Measurements from ENCODE around the gene AGAP3.

AGAP3 gene

DNA sequence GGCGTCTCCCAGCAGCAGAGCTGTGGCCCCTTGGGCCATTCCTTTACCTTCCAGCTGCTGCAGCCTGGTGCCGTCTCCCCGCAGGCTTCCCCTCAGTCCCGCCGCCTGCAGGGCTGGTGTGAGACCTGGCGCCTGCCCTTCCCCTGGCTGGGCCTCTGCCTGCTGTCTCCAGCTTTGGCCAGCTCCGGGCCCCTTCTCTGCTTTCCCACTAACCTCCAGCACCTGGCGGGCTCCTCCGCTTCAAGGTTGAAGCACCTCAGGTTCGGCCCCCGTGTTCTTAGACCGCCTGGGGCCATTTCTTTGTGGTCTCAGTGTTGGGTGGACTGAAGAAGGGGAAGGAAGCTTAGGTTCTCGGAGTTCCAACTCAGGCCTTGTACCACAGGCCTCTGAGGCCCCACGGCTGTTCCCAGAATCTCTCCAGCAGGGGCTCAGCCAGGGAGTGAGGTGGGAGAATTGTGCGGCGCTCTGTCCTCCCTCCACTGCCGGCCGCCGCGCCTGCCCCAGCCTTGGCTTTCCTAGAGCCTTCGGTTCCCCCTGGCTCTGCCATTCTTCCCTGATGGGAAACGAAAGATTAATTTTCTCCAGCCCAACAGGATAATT, 50.9 kb downstream of the AGAP3 start:
- no peak for DNase-seq (ENCODE audit: low read depth)

DNA sequence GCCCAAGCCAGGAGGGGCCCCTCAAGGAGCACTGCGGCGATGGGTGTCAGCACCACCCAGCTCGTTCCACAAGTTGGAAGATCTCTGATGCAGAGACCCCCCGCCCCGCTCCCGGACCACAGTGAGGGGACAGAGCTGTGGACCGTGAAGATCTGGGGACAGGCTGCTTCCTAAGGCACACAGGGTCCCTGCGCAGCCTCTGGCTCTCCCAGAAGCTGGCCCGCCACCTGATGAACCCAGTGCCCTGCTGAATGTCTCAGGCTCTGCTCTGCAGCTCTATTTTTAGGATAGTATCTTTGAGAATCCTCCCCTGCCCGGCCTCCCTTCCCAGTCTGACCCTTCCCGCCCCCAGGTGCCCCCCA, 51.5 kb downstream of the AGAP3 start:
- no peak for DNase-seq (ENCODE audit: low read depth)

DNA sequence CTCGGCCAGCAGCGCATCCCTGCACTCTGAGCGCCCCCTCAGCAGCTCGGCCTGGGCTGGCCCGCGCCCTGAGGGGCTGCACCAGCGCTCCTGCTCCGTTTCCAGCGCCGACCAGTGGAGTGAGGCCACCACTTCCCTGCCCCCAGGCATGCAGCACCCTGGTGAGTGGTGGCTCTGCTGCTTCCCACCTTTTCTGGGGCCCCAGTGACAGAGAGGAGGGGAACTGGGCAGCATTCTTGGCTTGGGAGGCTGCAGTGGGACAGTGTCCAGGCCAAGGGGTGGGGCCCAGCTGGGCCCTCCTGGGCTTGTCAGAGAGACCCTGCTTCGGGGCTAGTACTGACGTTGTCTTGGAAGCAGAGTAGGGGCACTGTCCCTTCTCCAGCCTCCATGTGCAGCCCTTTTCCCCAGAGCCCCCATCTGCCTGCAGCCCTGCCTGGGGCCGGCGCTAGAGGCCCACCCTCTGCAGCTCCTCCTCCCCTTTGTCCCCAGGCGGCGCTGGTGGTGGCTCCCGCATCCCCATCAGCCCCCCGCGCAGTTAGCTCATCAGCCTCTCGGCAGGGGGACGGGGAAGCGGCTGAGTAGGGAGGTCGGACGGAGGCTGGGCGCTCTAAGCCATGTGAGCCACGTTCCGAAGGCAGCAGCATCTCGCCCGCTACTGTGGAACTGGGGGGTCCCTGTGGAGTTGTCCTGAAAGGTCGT, 52.0 kb downstream of the AGAP3 start:
- DNase-seq (ENCODE audit: low read depth) = no peak

DNA sequence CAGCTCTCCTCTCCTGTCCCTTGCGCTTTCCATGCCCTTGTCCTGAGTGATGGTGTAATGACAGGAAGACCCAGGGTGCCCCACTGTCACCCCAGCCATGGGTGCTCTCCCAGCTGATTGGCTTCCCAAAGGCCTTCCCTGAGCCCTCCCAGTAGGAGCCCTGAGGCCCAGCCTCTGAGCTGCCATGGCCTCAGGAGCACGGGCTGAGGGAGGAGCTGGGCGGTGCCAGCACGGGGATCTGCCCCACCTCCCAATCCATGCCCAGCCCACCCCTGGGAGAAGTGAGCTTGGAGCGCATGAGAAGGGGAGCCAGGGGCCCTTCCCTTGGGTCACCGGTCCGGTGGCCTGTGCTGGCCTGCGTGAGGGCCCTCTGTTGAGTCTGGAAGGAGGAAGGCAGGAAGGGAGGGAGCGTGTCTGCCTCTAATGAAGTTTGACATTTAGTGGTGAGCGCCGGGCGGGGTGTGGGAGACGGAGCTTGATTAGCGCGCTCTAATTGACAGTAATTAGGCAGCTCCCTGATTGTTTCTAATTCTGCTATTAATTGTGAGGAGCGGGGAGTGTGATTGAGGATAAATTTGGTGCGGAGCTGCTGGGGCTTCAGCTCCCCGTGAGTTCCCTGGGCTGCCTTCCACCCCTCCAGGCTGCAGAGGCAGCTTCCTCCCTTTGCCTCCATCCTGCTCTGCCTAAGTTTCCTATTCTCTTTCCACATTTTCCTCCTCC, 53.0 kb downstream of the AGAP3 start:
- no peak for DNase-seq (ENCODE audit: low read depth)

DNA sequence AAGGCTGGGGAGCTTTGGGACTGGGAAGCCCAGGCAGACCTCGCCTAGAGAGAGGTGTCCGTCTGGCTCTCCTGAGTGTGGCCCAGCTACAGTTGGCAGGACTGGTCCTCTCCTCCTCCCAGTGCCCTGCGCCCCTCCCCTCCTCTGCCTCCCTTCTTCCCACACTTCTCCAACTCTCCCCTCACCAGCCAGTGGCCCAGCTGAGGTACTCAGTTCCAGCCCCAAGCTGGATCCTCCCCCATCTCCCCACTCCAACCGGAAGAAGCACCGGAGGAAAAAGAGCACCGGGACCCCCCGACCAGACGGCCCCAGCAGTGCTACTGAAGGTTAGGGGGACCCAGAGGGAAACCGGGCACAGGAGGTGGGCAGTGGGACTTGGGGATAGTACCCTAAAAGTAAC, 53.5 kb downstream of the AGAP3 start:
- no peak for DNase-seq (ENCODE audit: low read depth)

DNA sequence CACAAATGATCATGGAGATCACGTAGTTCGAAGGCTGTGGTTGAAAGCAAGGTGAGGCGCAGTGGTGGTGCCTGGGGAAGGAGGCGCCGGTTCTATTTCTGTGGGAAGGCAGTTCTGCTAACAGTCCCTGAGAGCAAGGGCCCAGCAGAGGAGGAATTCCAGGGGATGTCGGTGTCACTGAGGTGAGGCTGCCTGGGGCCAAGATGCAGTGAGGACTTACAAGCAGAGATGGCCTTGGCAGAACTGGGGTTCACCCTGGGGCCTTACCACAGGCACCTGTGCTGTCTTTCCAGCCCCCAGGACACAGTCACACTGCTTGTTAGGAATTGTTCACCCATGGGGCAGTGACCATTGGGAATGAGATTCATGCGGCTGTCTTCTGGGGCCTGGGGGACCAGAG, 54.6 kb downstream of the AGAP3 start:
- no peak for DNase-seq (ENCODE audit: low read depth)

DNA sequence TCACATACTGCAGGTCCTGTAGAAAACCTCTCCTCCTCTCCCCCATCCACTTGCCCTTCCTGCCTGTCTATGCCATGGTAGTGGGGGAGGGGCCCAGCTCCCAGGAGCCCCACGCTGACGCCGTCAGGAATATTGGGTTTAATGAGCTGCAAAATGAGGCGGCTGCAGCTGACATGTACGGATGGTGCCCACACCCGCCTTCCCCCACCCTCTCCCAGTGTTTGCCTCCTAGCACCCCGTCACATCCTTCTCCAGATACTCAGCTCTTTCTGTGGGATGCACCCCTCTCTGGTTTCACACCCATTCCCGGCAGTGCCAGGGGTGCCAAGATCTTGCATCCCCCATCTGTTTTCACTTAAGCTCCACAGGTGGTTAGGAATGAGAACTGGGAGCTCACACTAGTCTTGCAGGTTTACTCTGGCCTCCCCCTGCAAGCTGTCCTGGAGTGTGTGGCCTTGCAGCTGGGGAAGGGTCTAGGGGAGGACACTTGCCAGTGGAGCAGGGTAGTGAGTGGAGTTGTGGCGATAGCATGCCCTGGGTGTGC, 55.1 kb downstream of the AGAP3 start:
- DNase-seq (ENCODE audit: low read depth) = no peak

DNA sequence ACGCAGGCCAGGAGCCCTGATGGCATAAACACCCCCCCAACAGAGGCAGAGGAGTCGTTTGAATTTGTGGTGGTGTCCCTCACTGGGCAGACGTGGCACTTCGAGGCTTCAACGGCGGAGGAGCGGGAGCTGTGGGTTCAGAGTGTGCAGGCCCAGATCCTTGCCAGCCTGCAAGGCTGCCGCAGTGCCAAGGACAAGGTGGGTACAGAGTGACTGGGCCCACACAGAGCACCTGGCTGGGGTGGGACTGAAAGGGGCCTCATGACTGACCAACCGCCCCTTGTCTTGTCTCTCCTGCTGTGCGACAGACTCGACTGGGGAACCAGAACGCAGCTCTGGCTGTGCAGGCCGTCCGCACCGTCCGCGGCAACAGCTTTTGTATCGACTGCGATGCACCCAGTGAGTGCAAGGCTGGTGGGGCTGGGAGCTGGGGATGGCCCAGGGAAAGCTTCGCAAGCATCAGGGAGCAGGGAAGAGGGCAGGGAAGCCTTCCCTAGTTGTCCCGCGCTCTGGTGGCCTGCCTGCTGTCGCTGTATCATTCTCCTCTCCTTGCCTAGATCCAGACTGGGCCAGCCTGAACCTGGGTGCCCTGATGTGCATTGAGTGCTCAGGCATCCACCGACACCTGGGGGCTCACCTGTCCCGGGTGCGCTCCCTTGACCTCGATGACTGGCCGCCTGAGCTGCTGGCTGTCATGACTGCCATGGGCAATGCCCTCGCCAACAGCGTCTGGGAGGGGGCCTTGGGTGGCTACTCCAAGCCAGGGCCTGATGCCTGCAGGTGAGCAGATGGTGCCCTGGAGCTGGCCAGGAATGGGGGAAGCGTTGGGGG, 55.8 kb downstream of the AGAP3 start:
- DNase-seq (ENCODE audit: low read depth) = no peak

DNA sequence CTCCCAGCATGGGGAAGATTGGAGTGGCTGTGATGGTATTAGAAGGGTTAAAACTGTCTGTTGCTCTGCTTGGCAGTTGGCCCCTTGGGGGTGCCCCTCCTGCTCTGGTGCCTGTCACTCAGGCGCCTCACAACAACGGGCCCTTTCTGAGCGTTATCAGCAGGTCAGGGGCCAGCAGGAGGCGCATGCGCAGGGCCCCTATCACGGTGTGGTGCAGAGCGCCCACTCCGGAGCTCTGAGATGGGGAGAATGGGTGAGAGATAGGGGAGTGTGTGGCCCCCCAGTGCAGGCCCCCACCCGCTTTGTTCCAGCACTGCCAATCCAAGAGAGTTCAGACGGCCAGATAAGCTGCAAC, 56.4 kb downstream of the AGAP3 start:
- no peak for DNase-seq (ENCODE audit: low read depth)

DNA sequence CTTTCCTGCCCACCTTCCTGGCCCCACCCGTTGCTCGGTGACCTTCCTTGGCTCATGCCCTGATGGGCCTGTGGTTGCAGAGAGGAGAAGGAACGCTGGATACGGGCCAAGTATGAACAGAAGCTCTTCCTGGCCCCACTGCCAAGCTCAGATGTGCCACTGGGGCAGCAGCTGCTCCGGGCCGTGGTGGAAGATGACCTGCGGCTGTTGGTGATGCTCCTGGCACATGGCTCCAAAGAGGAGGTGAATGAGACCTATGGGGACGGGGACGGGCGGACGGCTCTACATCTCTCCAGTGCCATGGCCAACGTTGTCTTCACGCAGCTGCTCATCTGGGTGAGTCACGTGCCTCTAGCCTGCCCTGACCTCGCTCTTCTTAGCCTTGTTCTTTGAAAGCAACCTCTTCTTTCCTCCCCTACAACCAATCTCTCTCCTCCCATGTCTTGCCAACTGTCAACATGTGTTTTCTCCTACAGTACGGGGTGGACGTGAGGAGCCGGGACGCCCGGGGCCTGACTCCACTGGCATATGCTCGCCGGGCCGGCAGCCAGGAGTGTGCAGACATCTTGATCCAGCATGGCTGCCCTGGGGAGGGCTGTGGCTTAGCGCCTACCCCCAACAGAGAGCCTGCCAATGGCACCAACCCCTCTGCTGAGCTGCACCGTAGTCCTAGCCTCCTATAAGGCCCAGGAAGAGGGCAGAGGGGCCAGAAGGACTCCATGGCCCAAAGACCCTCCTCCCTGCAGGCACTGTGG, 57.2 kb downstream of the AGAP3 start:
- no peak for DNase-seq (ENCODE audit: low read depth)

DNA sequence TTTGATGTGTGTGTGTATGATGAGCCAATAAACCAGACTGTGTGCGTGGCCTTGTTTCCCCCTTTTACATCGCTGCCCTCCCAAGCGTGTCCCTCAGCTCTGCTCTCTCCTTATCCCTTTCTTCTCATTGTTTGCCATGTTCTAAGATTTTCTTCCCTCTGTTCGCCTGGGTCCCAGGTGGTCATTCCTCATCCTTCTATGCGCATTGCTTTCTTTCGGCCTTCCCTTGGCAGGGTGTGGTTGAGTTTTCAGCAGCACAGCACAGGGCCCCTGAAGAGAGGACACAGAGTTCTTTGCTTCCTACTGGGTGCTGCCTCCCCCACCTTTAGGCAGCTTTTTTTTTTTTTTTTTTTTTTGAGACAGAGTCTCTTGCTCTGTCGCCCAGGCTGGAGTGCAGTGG, 58.1 kb downstream of the AGAP3 start:
- DNase-seq (ENCODE audit: low read depth) = no peak

DNA sequence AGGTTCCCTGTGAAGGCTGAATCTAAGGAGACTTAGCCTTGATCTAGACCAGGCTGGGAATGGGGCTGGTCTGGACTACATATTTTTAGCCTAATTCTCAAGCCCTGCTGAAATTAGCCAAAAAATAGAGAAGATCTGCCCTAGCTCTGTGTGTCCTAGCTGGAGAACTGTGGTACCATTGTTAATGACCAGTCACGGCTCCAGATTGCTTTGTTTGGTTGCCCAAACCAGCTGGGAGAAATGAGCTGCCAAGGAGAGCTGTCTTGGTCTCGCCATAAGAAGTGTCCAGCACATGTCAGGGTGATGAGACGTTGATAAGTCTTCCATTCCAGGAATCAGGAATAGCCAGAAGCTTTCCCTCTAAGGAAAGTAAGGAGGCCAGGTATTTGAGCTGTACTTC, 60.5 kb downstream of the AGAP3 start:
- DNase-seq (ENCODE audit: low read depth) = no peak

DNA sequence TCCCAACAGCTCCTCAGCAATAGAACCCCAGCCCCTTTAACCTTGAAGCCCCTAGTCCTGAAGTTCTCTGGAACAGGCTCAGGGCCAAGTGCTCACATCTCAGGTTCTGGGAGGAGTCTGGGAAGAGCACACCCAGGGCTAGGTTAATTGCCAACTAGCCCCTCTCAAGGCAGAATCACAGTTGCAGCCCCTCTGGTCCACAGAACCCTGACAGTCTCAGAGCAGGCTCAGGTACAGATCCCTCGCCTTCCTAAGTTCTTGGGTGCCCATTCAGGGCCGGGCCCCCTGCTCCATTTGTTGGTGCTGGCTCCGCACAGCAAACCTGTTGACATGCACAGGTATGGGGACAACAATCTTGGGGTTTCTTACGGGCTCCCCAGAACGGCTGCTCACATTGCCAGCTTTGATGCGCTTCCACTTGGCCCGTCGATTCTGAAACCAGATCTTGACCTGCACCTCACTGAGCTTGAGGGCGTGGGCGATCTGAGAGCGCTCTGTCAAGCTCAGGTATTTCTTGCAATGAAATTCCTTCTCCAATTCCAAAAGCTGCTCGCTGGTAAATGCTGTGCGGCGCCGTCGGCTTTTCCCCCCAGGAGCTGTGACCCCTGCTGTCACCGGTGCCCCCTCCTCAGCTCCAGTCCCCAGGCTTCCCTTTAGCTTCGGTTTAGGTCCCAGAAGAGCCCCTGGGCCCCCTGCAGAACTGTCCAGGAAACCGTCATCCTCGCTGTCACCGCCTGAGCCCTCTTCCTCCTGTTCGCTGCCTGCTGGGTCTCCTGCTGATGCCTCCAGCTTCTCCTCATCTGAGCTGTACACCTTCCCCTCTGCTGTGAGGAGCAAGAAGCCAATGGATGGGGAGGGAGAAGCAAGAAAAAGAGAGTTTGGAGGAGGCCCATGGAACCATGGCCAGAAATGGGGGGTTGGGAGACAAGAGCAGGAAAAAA, 62.3 kb downstream of the AGAP3 start:
- DNase-seq (ENCODE audit: low read depth) = no peak

DNA sequence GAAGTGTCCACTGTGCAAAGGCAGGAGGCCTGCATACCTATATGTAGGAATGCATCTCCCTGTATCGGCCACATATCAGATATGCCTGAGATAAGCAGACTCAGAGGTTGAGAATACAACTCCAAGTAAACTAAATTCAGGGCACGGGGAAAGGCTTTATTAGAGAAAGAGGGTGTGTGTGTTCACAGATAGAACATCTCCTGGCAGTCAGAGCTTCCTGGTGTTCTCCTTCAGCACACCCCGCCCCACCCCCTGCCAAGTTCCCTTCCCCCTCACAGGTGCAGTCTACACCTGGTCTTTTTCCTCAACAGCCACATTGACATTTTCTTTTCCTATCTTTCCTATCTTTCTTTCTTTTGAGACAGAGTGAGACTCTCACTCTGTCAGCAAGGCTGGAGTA, 64.1 kb downstream of the AGAP3 start:
- DNase-seq (ENCODE audit: low read depth) = no peak

DNA sequence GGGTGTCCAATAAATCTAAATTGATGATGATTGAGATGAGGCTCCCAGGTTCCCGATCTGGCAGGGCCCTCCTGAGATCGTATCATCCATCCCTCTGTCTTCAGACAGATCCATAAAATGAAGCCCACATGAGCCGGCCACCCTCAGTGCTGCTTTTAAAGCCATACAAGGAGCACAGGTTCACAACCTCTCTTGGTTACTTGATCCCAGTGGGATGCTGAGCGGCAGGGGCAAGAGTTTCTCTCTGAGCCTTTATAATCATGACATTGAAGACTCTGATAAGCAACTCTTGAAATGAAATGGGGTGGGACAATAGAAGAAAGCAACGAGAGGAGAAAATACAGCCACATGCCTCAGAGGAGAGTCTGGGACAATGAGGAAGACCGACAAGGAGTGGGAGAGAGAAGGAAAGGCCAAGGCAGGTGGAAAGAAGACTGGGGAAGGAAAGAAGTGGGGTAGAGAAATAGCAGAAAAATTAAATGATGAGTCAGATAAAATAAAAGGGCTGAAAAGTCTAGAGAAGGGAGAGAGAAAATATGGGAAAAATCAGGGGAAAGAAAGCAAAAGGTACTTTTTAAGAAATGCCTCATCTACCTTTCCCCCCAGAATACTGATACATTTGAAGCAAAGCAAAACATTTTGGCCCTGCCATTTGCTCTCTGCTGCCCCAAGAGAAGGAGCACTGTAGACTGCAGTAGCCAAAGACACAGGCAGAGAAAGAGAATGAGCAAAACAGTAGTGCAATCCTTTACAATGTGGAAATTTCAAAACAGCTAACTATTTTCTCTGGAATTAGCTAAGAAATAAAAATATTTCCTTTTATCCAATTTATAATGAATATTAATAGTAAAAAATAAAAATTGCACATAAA, 66.6 kb downstream of the AGAP3 start:
- DNase-seq (ENCODE audit: low read depth) = no peak

DNA sequence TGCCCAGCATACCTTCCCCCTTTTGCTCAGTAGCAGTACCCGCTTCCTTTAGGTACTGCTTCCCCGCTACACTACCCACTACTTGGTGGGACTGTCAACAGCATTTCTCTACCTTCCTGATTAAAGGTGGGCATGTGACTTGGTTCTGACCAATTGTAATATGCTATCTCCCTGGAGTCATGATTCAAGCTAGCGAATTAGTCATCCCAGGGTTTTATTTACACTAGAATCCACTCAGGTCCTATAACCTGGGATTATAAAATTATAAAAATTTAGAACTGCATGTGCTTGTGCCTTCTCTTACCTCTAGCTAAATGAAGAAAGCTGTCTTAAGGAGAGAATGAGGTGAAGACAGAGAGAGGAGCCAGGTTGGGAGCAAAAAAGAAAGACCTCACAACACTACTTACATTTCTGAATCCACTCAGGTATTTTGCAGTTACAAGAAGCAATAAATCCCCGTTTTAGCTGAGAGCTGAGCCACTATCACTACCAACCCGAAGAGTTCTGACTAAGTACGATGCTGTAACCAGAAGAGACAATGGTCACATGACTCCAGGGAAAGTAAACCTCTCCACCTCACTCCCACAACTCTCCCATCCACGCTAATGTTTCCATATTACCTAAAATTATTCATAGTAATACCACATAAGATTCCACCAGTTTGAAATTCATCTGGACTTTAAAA, 71.5 kb downstream of the AGAP3 start:
- no peak for DNase-seq (ENCODE audit: low read depth)

DNA sequence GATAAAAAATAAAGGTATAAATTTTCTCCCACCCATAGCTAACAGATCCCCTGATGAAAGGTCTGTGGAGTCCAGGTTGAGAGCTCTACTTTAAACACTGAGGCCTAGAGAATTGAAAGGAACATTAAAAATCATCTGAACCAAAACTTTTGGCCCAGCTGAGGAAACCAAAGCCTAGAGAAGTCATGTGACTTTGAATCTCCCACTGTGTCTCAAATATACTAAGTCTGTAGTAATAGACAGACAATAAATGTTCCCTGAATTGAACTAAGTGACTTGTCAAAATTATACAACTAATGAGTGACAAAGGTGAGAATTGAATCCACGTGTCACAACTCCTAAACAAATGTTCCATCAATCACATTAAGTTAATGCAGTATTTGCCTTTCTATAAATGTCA, 75.5 kb downstream of the AGAP3 start:
- DNase-seq (ENCODE audit: low read depth) = no peak

DNA sequence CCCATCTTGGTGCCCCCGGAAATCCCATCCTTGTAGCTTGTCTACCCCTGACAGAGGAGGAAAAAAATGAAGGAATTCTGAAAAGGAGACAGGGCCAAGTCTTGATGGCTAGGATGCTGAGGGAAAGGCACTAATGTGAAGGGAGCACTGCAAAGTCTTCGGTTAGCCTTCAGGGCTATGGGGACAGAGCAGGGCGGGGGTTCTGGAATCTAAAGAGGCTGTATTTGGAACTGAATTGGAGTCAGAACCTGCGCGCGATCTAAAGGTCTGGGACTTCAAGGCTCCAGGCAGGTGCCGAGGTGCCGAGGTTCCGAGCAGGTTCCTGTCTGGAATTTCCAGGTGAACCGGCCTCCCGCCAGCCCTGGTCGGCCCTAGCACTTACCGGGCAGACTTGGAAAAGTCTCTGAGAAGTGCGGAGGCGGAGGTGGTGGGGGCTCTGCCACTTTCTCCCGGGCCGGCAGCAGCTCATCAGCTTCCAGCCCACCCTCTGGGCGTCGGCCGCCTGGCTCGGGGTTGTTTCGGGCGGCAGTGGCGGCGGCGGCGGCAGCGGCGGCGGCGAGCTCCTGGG, 80.4 kb downstream of the AGAP3 start:
- DNase-seq (ENCODE audit: low read depth) = no peak
